ENCODE results near the gene PCSK1N. TPM values are rescaled to one million over a fixed set of nuclear protein-coding genes. Genes with fewer than 3 reads are reported as not detected.

Gene PCSK1N
- total RNA-seq, 1 donor from 2014 or later = 74.2 TPM

DNA sequence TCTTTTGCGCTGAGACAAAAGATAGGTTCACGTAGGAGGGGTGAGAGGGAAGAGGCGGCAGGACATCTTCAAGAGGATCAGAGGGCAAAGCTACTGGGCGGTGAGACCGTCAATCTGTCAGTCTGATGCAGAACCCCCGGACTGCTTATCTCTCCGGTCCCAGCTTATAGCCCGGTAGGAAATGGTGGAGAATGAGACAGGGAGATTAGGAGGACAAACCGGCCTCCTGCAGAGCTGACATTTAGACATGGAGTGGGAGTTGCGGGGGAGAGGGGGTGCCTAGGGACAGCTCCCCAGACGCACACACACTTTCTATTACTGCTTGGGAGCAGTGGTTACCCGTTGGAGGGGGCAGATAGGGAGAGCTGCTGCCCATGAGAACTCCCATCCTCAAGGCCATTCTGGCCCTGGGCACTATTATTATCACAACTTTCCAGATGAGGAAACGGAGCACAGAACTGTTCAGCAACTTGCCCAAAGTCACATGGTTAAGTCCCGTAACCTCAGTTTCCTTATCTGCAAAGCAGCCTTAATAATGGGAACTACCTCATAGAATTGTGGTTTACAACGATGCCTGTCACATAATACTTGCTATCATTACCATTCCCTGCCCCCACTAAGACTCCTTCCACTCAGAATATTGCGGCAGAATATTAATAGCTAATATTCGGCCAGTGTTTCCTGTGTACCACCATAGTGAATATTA is 34.7 kb downstream of the PCSK1N start:
- TF ChIP-seq, protein P1, sequence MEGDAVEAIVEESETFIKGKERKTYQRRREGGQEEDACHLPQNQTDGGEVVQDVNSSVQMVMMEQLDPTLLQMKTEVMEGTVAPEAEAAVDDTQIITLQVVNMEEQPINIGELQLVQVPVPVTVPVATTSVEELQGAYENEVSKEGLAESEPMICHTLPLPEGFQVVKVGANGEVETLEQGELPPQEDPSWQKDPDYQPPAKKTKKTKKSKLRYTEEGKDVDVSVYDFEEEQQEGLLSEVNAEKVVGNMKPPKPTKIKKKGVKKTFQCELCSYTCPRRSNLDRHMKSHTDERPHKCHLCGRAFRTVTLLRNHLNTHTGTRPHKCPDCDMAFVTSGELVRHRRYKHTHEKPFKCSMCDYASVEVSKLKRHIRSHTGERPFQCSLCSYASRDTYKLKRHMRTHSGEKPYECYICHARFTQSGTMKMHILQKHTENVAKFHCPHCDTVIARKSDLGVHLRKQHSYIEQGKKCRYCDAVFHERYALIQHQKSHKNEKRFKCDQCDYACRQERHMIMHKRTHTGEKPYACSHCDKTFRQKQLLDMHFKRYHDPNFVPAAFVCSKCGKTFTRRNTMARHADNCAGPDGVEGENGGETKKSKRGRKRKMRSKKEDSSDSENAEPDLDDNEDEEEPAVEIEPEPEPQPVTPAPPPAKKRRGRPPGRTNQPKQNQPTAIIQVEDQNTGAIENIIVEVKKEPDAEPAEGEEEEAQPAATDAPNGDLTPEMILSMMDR (IDR thresholded peaks at IDR 0.05) = no peak
- Mint-ChIP-seq H3K27me3 (ENCODE audit: low read depth) (no peaks in the 10 kb centered on the region), H3K36me3 (ENCODE audit: low read depth) (no peaks in the 10 kb centered on the region), H3K9me3 (ENCODE audit: low read depth) (peaks cover 12% of the 10 kb centered on the region), H3K27ac (ENCODE audit: unreplicated experiment) (peak overlapping the region; percentile 97), H3K4me1 (ENCODE audit: low read depth) (peaks cover 10% of the 10 kb centered on the region), H3K4me3 (ENCODE audit: unreplicated experiment) (peak overlapping the region; percentile 85)
- DNase-seq (ENCODE audit: low spot score) = no peak

DNA sequence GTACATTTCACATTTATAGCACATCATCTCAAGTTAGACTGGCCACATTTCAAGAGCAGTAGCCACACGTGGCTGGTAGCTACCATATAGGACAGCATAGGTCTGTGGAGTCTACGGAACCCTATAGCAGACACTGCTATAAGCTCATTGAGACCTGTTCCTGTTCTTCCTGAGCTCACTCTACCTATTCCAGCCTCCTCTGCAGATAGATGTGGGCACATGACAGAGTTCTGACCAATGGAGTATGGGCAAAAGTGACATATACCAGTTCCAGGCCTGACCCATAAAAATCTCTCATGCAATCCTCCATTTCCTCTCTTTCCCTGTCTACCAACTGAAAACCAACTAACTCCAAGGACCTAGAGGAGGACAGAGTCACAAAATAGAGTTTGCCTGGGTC is 37.1 kb downstream of the PCSK1N start:
- DNase-seq (ENCODE audit: low spot score) = no peak
- Mint-ChIP-seq H3K4me3 (ENCODE audit: unreplicated experiment) (no peak overlapping the region), H3K36me3 (ENCODE audit: low read depth) (peaks cover 1% of the 10 kb centered on the region), H3K27me3 (ENCODE audit: low read depth) (no peaks in the 10 kb centered on the region), H3K9me3 (ENCODE audit: low read depth) (peaks cover 3% of the 10 kb centered on the region), H3K27ac (ENCODE audit: unreplicated experiment) (no peak overlapping the region), H3K4me1 (ENCODE audit: low read depth) (peaks cover 18% of the 10 kb centered on the region)
- TF ChIP-seq, protein P1 (IDR thresholded peaks at IDR 0.05) = no peak

DNA sequence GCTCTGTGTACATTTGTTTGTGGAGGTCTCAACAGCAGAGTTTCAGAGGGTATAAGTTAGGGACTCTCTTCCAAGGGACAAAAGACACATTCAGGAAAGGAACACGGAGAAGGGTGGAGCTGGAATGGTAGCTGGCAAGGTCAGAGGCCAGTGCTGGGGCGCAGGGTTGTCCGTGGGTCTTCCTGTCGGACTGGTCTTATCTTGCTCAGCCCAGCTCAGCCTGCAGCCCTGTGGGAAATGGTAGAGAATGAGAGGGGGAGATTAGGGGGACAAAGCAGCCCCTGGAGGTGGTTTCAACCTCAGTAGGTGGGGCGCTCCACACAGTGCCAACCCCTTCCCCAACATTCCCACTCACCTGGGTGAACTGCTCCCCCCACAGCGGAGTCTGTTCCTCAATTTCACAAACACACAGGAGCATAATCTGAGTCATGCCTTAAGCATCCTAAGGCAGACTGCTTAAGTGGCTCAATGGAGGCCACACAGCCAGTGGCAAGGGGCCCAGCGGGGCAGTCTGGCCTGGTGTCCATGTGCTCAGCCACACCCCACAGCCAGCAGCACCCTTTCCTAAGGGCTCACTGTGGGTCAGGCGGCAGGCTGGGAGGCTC is 40.4 kb downstream of the PCSK1N start:
- Mint-ChIP-seq H3K27me3 (ENCODE audit: low read depth) (no peaks in the 10 kb centered on the region), H3K4me3 (ENCODE audit: unreplicated experiment) (no peak overlapping the region), H3K36me3 (ENCODE audit: low read depth) (peaks cover 1% of the 10 kb centered on the region), H3K4me1 (ENCODE audit: low read depth) (peaks cover 9% of the 10 kb centered on the region), H3K27ac (ENCODE audit: unreplicated experiment) (no peak overlapping the region), H3K9me3 (ENCODE audit: low read depth) (no peaks in the 10 kb centered on the region)
- peak; percentile 49 for DNase-seq (ENCODE audit: low spot score)
- TF ChIP-seq, protein P1 (IDR thresholded peaks at IDR 0.05) = no peak

DNA sequence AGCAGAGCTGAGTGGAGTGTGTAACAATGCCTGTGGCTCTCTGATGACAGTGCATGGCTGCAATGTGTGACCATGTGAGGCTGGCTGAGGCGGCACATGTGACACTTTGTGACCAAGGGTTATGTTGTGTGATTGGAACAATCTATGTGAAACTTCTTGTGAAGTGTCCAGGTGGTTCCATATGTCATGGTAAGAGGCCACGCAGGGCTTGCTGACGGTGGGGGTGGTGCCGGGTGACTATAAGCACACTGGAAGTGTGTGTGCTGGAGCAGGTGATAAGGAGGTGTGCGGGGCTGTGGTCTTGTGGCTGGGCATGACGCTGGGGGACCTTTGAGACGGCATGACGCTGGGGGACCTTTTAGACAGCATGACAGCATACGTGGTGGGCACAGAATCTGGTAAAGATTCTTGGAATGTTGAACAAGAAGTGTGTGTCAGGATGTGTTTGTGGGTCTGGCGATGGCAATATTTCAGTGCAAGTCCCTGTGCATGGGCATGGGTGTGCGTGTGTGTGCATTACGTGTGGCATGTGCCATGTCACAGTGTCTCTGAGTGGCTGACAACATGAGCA is 41.0 kb downstream of the PCSK1N start:
- Mint-ChIP-seq H3K36me3 (ENCODE audit: low read depth) (peaks cover 1% of the 10 kb centered on the region), H3K4me1 (ENCODE audit: low read depth) (peaks cover 9% of the 10 kb centered on the region), H3K9me3 (ENCODE audit: low read depth) (no peaks in the 10 kb centered on the region), H3K27ac (ENCODE audit: unreplicated experiment) (no peak overlapping the region), H3K27me3 (ENCODE audit: low read depth) (peaks cover 2% of the 10 kb centered on the region), H3K4me3 (ENCODE audit: unreplicated experiment) (no peak overlapping the region)
- TF ChIP-seq, protein P1 (IDR thresholded peaks at IDR 0.05) = no peak
- no peak for DNase-seq (ENCODE audit: low spot score)

DNA sequence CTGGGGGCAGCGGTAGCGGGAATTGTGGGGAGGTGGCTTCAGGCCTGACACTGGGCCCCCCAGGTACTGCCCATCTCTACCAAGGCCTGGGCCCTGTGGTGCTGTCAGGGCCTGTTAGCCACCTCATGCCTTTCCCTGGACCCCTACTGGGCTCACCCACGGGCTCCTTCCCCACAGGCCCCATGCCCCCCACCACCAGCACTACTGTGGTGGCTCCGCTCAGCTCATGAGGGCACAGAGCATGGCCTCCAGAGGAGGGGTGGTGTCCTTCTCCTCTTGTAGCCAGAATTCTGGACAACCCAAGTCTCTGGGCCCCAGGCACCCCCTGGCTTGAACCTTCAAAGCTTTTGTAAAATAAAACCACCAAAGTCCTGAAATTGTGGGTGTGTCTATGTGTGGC is 41.5 kb downstream of the PCSK1N start:
- no peak overlapping the region for H3K4me3 Mint-ChIP-seq (ENCODE audit: unreplicated experiment)
- TF ChIP-seq, protein P1 (IDR thresholded peaks at IDR 0.05) = no peak
- H3K9me3 Mint-ChIP-seq (ENCODE audit: low read depth) = no peaks in the 10 kb centered on the region
- no peak overlapping the region for H3K27ac Mint-ChIP-seq (ENCODE audit: unreplicated experiment)
- peaks cover 2% of the 10 kb centered on the region for H3K27me3 Mint-ChIP-seq (ENCODE audit: low read depth)
- peak; percentile 73 for DNase-seq (ENCODE audit: low spot score)
- peaks cover 1% of the 10 kb centered on the region for H3K36me3 Mint-ChIP-seq (ENCODE audit: low read depth)
- H3K4me1 Mint-ChIP-seq (ENCODE audit: low read depth) = peaks cover 9% of the 10 kb centered on the region

Measured in chondrocyte (in vitro differentiated cells).